DMS 273 treated with DMSO at 0.1 percent for 48 hours (cell line): ENCODE results near the gene BMP7.
"Not testable (repeated sequence)": the region's sequence is repeated elsewhere in the genome, so short reads cannot be mapped to it uniquely, and the experiment has no call there.

Experiments used
- DNase-seq: peaks from one replicate; lab custom pipeline; 2025; lab: John Stamatoyannopoulos, UW

Gene BMP7

GRCh38 chr20:57249073-57249472 is 17.4 kb downstream of the BMP7 start:
- no peak for DNase-seq

- no peak for DNase-seq
Observed at GRCh38 chr20:57248132-57248797, 18.2 kb downstream of the BMP7 start.

- no peak for DNase-seq
Observed at GRCh38 chr20:57247292-57247965, 19.0 kb downstream of the BMP7 start.

- no peak for DNase-seq
Observed at GRCh38 chr20:57245997-57246396, 20.4 kb downstream of the BMP7 start.

- DNase-seq, result no peak
Observed at GRCh38 chr20:57244627-57245214, 21.7 kb downstream of the BMP7 start.

GRCh38 chr20:57244221-57244585 is 22.2 kb downstream of the BMP7 start:
- DNase-seq, result no peak

GRCh38 chr20:57243480-57244220 is 22.8 kb downstream of the BMP7 start:
- DNase-seq, result no peak

- DNase-seq, result no peak
Observed at GRCh38 chr20:57242414-57242813, 24.0 kb downstream of the BMP7 start.

GRCh38 chr20:57241363-57241991 is 25.0 kb downstream of the BMP7 start:
- no peak for DNase-seq

- DNase-seq, result no peak
Observed at GRCh38 chr20:57240581-57241362, 25.7 kb downstream of the BMP7 start.

GRCh38 chr20:57239725-57240124 is 26.7 kb downstream of the BMP7 start:
- not testable (repeated sequence) for DNase-seq

GRCh38 chr20:57239324-57239723 is 27.1 kb downstream of the BMP7 start:
- not testable (repeated sequence) for DNase-seq

GRCh38 chr20:57238089-57238488 is 28.4 kb downstream of the BMP7 start:
- no peak for DNase-seq

GRCh38 chr20:57237585-57237953 is 28.9 kb downstream of the BMP7 start:
- no peak for DNase-seq

GRCh38 chr20:57236813-57237584 is 29.4 kb downstream of the BMP7 start:
- no peak for DNase-seq

GRCh38 chr20:57234556-57235251 is 31.7 kb downstream of the BMP7 start:
- no peak for DNase-seq

GRCh38 chr20:57231951-57232428 is 34.5 kb downstream of the BMP7 start:
- no peak for DNase-seq

GRCh38 chr20:57231161-57231560 is 35.3 kb downstream of the BMP7 start:
- no peak for DNase-seq

- no peak for DNase-seq
Observed at GRCh38 chr20:57230247-57230646, 36.2 kb downstream of the BMP7 start.

- no peak for DNase-seq
Observed at GRCh38 chr20:57229490-57229889, 37.0 kb downstream of the BMP7 start.
